Measurements from ENCODE around the gene ENTPD1. TPM values are rescaled to one million over a fixed set of nuclear protein-coding genes. Genes with fewer than 3 reads are reported as not detected.

ENTPD1 gene
- total RNA-seq, 6 donors from 2014 or later: 18.0 to 45.4 (median 22.3) TPM

DNA sequence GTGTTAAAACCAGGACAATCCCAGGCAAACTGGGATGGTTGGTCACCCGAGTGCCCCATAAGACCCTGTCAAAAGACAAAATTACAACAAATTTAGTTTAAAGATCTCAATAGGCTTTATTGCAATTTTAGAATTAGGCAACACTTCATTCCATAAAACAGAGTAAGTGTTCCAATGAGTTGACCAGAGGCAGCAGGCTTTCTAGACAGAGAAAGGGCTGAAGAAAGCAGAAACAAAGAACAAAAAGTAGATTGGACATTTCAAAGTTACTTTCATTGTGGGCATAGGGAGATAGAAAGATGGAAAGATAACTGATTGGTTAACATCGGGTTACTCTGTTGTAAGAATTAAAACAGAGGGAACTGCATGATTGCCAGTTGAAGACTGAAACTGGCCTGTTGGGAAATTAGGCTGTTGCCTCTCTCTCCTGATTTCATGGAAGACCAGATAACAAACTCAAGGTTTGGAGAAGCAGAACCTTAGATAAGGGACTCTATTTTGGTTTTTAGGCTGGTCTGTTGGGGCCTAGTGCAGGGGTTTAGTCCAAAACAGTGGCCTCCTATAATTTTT is 36.3 kb downstream of the ENTPD1 start:
- Histone ChIP-seq H3K36me3 (no peaks in the 10 kb centered on the region), H3K9me3 (no peaks in the 10 kb centered on the region), H3K27me3 (no peaks in the 10 kb centered on the region), H3K27ac (peak overlapping the region; percentile 27 to 80 (median 76)), H3K4me3 (no peak overlapping the region), H3K4me1 (peaks cover 16 to 26% (median 20%) of the 10 kb centered on the region in 4 donors)
- no peak for DNase-seq
- WGBS, 2 donors: 65 to 79% methylated on average over 2 of the region's 2 CpGs
- ATAC-seq (ENCODE audit: low FRiP score in 2 of 2): no peak
- TF ChIP-seq POLR2A (IDR thresholded peaks at IDR 0.05): no peak
- TF ChIP-seq POLR2AphosphoS5 (IDR thresholded peaks at IDR 0.05): no peak
- TF ChIP-seq EP300 (IDR thresholded peaks at IDR 0.05): no peak
- TF ChIP-seq, protein P1, sequence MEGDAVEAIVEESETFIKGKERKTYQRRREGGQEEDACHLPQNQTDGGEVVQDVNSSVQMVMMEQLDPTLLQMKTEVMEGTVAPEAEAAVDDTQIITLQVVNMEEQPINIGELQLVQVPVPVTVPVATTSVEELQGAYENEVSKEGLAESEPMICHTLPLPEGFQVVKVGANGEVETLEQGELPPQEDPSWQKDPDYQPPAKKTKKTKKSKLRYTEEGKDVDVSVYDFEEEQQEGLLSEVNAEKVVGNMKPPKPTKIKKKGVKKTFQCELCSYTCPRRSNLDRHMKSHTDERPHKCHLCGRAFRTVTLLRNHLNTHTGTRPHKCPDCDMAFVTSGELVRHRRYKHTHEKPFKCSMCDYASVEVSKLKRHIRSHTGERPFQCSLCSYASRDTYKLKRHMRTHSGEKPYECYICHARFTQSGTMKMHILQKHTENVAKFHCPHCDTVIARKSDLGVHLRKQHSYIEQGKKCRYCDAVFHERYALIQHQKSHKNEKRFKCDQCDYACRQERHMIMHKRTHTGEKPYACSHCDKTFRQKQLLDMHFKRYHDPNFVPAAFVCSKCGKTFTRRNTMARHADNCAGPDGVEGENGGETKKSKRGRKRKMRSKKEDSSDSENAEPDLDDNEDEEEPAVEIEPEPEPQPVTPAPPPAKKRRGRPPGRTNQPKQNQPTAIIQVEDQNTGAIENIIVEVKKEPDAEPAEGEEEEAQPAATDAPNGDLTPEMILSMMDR (IDR thresholded peaks at IDR 0.05): no peak

DNA sequence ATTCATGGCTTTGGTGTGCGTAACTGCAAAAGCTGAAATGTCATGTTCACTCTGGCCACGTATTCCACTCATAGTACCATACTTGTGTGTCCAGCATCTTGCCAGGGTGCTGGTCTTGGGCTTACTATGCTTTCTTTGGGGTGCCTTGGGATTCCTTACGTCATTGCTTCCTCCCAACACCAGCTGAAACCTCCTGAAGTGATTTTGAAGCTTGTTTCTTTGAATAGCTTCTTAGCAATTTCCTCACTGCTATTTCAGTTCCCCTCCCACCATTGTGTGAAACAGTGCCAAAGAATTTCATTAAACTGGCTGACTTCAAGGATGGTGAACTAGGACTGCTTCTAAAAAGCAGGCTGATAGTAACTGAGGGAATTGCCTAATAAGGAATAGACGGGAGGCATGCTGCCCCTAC is 36.9 kb downstream of the ENTPD1 start:
- H3K4me1 ChIP-seq: peaks cover 16 to 26% (median 20%) of the 10 kb centered on the region in 4 donors
- no peaks in the 10 kb centered on the region for H3K27me3 ChIP-seq
- DNase-seq: peak in 1 of 2 donors; percentile 37
- no peak overlapping the region for H3K4me3 ChIP-seq
- ATAC-seq (ENCODE audit: low FRiP score in 2 of 2): peak in 1 of 2 donors; percentile 89
- peak overlapping the region; percentile 27 to 80 (median 76) for H3K27ac ChIP-seq
- 37 to 58% methylated on average over 4 of the region's 4 CpGs for WGBS, 2 donors
- H3K36me3 ChIP-seq: no peaks in the 10 kb centered on the region
- TF ChIP-seq POLR2AphosphoS5 (IDR thresholded peaks at IDR 0.05): no peak
- TF ChIP-seq POLR2A (IDR thresholded peaks at IDR 0.05): no peak
- TF ChIP-seq EP300 (IDR thresholded peaks at IDR 0.05): no peak
- TF ChIP-seq, protein P1 (IDR thresholded peaks at IDR 0.05): no peak
- H3K9me3 ChIP-seq: no peaks in the 10 kb centered on the region

DNA sequence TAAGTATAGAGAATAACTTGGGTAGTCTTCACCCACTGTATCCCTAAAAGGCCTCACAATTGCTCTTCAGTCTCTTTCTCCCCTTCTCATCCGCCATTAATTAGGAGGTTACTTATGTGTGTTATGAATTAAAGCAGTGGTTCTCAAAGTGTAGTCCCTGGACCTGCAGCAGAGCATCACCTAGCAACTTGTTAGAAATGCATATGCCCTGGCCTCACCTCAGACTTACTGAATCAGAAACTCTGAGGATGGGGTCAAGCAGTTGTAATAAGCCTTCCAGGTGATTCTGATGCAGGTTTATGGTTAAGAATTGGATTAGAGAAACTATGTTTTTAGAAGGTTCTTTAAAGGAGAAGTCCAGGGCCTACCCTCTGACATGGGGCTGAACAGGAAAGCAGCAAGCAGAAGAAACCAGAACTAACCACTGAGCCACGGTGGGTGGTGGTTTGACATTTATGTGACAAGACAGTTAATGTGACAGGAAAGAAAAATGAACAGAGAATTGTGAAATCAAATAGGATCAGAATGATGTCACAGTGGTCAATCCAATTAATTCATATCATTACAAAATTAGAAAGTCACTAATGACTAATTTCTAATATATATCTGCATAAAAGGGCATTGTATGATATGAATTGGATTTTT is 37.6 kb downstream of the ENTPD1 start:
- peak overlapping the region; percentile 27 to 80 (median 76) for H3K27ac ChIP-seq
- TF ChIP-seq, protein P1 (IDR thresholded peaks at IDR 0.05): no peak
- no peak for TF ChIP-seq EP300 (IDR thresholded peaks at IDR 0.05)
- TF ChIP-seq POLR2AphosphoS5 (IDR thresholded peaks at IDR 0.05): peak in 1 of 2 donors; percentile 8
- DNase-seq (peak in 1 of 2 donors; percentile 75), ATAC-seq (ENCODE audit: low FRiP score in 2 of 2) (peak in 1 of 2 donors; percentile 81)
- H3K27me3 ChIP-seq: no peaks in the 10 kb centered on the region
- no peak overlapping the region for H3K4me3 ChIP-seq
- no peaks in the 10 kb centered on the region for H3K36me3 ChIP-seq
- no peaks in the 10 kb centered on the region for H3K9me3 ChIP-seq
- H3K4me1 ChIP-seq: peaks cover 16 to 29% (median 21%) of the 10 kb centered on the region in 4 donors
- 57 to 64% methylated on average over 2 of the region's 2 CpGs for WGBS, 2 donors

DNA sequence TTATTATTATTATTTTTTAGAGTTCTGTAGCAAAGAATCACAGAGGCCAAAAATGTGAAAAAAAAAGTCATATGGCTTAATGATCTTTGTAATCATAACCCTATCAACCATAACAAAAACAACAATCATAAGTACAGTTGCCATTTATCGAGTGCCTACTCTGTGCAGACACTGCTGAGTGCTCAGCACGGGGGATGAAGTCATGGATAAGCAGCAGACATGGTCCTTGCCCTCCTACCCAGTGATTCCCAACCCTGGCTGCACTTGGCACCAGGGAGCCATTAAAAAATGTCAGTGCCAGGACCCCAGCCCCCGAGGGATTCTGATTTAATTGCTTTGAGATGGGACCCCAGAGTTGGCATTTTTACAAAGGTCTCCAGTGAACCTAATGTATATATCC is 38.2 kb downstream of the ENTPD1 start:
- Histone ChIP-seq H3K9me3 (no peaks in the 10 kb centered on the region), H3K27me3 (no peaks in the 10 kb centered on the region), H3K27ac (peak overlapping the region; percentile 27 to 80 (median 45)), H3K36me3 (no peaks in the 10 kb centered on the region), H3K4me1 (peaks cover 16 to 30% (median 21%) of the 10 kb centered on the region in 4 donors), H3K4me3 (no peak overlapping the region)
- DNase-seq: no peak
- WGBS, 2 donors: 56 to 63% methylated on average over 3 of the region's 3 CpGs
- TF ChIP-seq POLR2A (IDR thresholded peaks at IDR 0.05): no peak
- TF ChIP-seq EP300 (IDR thresholded peaks at IDR 0.05): no peak
- TF ChIP-seq POLR2AphosphoS5 (IDR thresholded peaks at IDR 0.05): no peak
- TF ChIP-seq, protein P1 (IDR thresholded peaks at IDR 0.05): no peak
- no peak for ATAC-seq (ENCODE audit: low FRiP score in 2 of 2)

Measured in upper lobe of left lung (tissue), 6 donors.